Endometrial microvascular endothelial cells (primary cell): ENCODE results near the gene CCL28. TPM values are rescaled to one million over a fixed set of nuclear protein-coding genes. Genes with fewer than 3 reads are reported as not detected.

Experiments used
- total RNA-seq: library from RNA; depleted of rRNA; stranded (reverse); fragments of >200 nt; gene quantifications from one replicate; pipeline ENCODE4 v1.2.3, GENCODE V29; 2015; ENCODE audit errors: inconsistent ontology term

The CCL28 gene
- total RNA-seq, 1 donor from 2014 or later, result not detected

Other genes starting within 250 kb of the CCL28 start
- gene NIM1K, start 220.2 kb downstream of the CCL28 start, total RNA-seq, result not detected
- 11.4 TPM for gene HMGCS1, start 99.0 kb downstream of the CCL28 start, total RNA-seq
- gene TMEM267, start 71.5 kb upstream of the CCL28 start, total RNA-seq, result 21.8 TPM
- gene C5orf34, start 102.8 kb upstream of the CCL28 start, total RNA-seq, result 7.3 TPM
- 146 TPM for gene PAIP1, start 144.7 kb upstream of the CCL28 start, total RNA-seq
- gene NNT, start 190.8 kb upstream of the CCL28 start, total RNA-seq, result 35.5 TPM